ENCODE results near the gene CHMP6. TPM values are rescaled to one million over a fixed set of nuclear protein-coding genes. Genes with fewer than 3 reads are reported as not detected.

CHMP6 gene
- polyA plus RNA-seq, 1 experiment = 27.3 TPM

- CTCF ChIA-PET = interaction anchor here (2.0 kb wide), 1 partner anchor 15 kb away, joined by 6 read pairs; no protein-coding TSS in a partner anchor
- DNase-seq (ENCODE audit: low read depth, low spot score) = no peak
- TF ChIP-seq CTCF (IDR thresholded peaks at IDR 0.05; ENCODE audit: low read depth, low read length) = no peak
- POLR2A ChIA-PET = no interaction called here
- no peaks in the 10 kb centered on the region for H3K27me3 ChIP-seq (ENCODE audit: control insufficient read depth, insufficient read depth, low read length)
- H3K9me3 ChIP-seq (ENCODE audit: control insufficient read depth, insufficient read depth, low read length) = peaks cover 15% of the 10 kb centered on the region; the same call in 1 of the 2 replicates
- H3K4me3 ChIP-seq (ENCODE audit: low read depth, low read length) = no peak overlapping the region
- no peak overlapping the region for H3K27ac ChIP-seq (ENCODE audit: low read depth, low read length)
Observed at GRCh38 chr17:81039096-81039495, 47.5 kb downstream of the CHMP6 start.

- TF ChIP-seq CTCF (IDR thresholded peaks at IDR 0.05; ENCODE audit: low read depth, low read length) = no peak
- Histone ChIP-seq H3K9me3 (ENCODE audit: control insufficient read depth, insufficient read depth, low read length) (peaks cover 15% of the 10 kb centered on the region; the same call in 1 of the 2 replicates), H3K27ac (ENCODE audit: low read depth, low read length) (peak overlapping the region; percentile 39), H3K4me3 (ENCODE audit: low read depth, low read length) (no peak overlapping the region), H3K27me3 (ENCODE audit: control insufficient read depth, insufficient read depth, low read length) (no peaks in the 10 kb centered on the region)
- ChIA-PET CTCF (interaction anchor here (1.6 to 2.0 kb wide), 2 partner anchors 16 to 58 kb away, joined by 5 to 6 read pairs; no protein-coding TSS in a partner anchor), POLR2A (interaction anchor here (0.6 kb wide), 1 partner anchor 47 kb away, joined by 3 read pairs; no protein-coding TSS in a partner anchor)
- no peak for DNase-seq (ENCODE audit: low read depth, low spot score)
Observed at GRCh38 chr17:81039854-81040758, 48.5 kb downstream of the CHMP6 start.

DNA sequence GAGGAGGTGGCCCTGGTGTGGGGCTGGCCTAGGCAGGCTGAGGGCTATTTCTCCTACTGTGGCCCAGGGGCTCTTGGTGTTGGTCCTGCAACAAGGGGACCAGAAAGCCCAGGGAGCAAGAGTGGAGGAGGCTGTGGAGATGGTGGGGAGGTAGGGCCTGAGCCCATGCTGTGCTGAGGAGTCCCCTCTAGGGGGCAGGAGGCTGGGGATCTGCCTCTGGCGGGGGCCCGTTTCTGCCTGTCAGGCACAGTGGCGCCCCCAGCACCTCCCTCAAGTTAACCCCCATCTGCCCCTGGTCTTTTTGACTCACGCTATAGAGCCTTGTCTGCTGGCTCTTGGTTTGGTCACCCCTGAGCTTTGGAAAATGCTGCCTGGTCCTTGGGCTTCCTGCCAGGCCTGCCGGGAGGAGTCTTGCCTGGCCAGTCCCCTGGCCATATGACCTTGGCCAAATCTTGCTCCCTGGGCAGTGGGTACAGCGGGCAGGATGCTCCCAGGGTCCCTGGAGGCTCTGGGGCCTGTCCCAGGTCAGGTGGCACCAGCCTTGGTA is 49.2 kb downstream of the CHMP6 start:
- POLR2A ChIA-PET = interaction anchor here (0.6 kb wide), 1 partner anchor 48 kb away, joined by 3 read pairs; no protein-coding TSS in a partner anchor
- Histone ChIP-seq H3K4me3 (ENCODE audit: low read depth, low read length) (no peak overlapping the region), H3K27me3 (ENCODE audit: control insufficient read depth, insufficient read depth, low read length) (no peaks in the 10 kb centered on the region), H3K27ac (ENCODE audit: low read depth, low read length) (peak overlapping the region; percentile 39), H3K9me3 (ENCODE audit: control insufficient read depth, insufficient read depth, low read length) (peaks cover 15% of the 10 kb centered on the region; the same call in 1 of the 2 replicates)
- TF ChIP-seq CTCF (IDR thresholded peaks at IDR 0.05; ENCODE audit: low read depth, low read length) = peak; percentile 43
- CTCF ChIA-PET = interaction anchor here (1.6 to 2.0 kb wide), 2 partner anchors 17 to 57 kb away, joined by 5 to 6 read pairs; no protein-coding TSS in a partner anchor
- DNase-seq (ENCODE audit: low read depth, low spot score) = no peak

GRCh38 chr17:81042606-81043005 is 51.0 kb downstream of the CHMP6 start:
- peaks cover 11% of the 10 kb centered on the region; the same call in 1 of the 2 replicates for H3K9me3 ChIP-seq (ENCODE audit: control insufficient read depth, insufficient read depth, low read length)
- ChIA-PET CTCF (interaction anchor here (1.5 kb wide), 1 partner anchor 19 kb away, joined by 6 read pairs; no protein-coding TSS in a partner anchor), POLR2A (no interaction called here)
- H3K27ac ChIP-seq (ENCODE audit: low read depth, low read length) = no peak overlapping the region
- H3K27me3 ChIP-seq (ENCODE audit: control insufficient read depth, insufficient read depth, low read length) = no peaks in the 10 kb centered on the region
- TF ChIP-seq CTCF (IDR thresholded peaks at IDR 0.05; ENCODE audit: low read depth, low read length) = no peak
- DNase-seq (ENCODE audit: low read depth, low spot score) = no peak
- no peak overlapping the region for H3K4me3 ChIP-seq (ENCODE audit: low read depth, low read length)
